Cardiac muscle cell (in vitro differentiated cells and primary cell): ENCODE measurements around the gene CSNK1E. TPM values are rescaled to one million over a fixed set of nuclear protein-coding genes. Genes with fewer than 3 reads are reported as not detected.

Experiments used
- DNase-seq, 2 donors: peaks; one replicate each; pipeline versions ENCODE4 v3.0.0 to v3.0.0-alpha.2; 2010 to 2017; ENCODE audit warnings: low read depth in 1 of 2, low spot score in 1 of 2
- H3K27ac ChIP-seq: fragments of 200-600 bp; sonication (generic); 2 replicates; pipeline ENCODE4 v1.5.1; 2016
- H3K27me3 ChIP-seq: fragments of 200-600 bp; sonication (generic); 2 replicates; pipeline ENCODE4 v1.6.0; 2016; ENCODE audit warnings: control low read depth
- H3K36me3 ChIP-seq: fragments of 200-600 bp; sonication (generic); 2 replicates; pipeline ENCODE4 v1.5.1; 2016; ENCODE audit warnings: control low read depth
- H3K4me1 ChIP-seq: fragments of 200-600 bp; sonication (generic); 2 replicates; pipeline ENCODE4 v1.8.1; 2017; ENCODE audit warnings: low read depth, mild to moderate bottlenecking, mixed run types
- H3K4me3 ChIP-seq: fragments of 200-600 bp; sonication (generic); 2 replicates; pipeline ENCODE4 v1.5.1; 2016; ENCODE audit warnings: mild to moderate bottlenecking
- H3K9me3 ChIP-seq: fragments of 200-600 bp; sonication (generic); 2 replicates; pipeline ENCODE4 v1.5.1; 2017; ENCODE audit warnings: low read depth, mild to moderate bottlenecking, control low read depth
- polyA plus RNA-seq: library from polyadenylated mRNA; unstranded; fragments of >200 nt; fragmentation: Nextera tagmentation; extraction: Ambion mirVana; gene quantifications from 2 replicates; pipeline ENCODE4 v1.2.1, GENCODE V29; 2016
- total RNA-seq: library from RNA; depleted of rRNA; stranded (reverse); fragments of >200 nt; gene quantifications from 2 replicates; pipeline ENCODE4 v1.2.3, GENCODE V29; 2016
- TF ChIP-seq, protein P1 (sequence below): IDR thresholded peaks from 2 replicates; pipeline ENCODE4 v1.5.1; 2012; ENCODE audit warnings: low read depth, mild to moderate bottlenecking, low read length

The CSNK1E gene
- total and polyA plus RNA-seq, 2 experiments from 2014 or later: 179 to 262 TPM

DNA sequence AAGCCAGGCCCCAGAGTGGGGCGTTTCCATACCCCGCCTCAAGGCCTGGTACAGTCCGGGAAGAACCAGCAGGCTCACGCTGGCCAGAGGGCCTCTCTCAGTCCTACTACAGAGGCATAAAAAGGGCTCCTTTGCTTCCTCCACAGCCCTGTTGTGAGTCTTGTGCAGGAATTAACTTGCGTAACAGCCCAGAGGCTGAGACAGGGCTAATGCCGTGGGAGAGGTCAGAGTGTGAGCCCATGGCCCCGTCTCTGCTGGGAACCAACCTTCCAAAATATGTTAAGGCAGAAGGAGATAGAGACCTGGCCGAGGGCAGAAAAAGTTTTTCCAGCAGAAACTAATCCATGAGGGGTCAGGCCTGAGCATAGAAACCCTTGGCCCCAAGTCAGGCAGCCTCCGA, 24.5 kb downstream of the CSNK1E start:
- Histone ChIP-seq H3K27ac (peak overlapping the region; percentile 39), H3K4me3 (no peak overlapping the region), H3K36me3 (peaks cover 48% of the 10 kb centered on the region), H3K9me3 (no peaks in the 10 kb centered on the region), H3K4me1 (peaks cover 5% of the 10 kb centered on the region), H3K27me3 (no peaks in the 10 kb centered on the region)
- DNase-seq: peak in 1 of 2 donors; percentile 68
- TF ChIP-seq, protein P1, sequence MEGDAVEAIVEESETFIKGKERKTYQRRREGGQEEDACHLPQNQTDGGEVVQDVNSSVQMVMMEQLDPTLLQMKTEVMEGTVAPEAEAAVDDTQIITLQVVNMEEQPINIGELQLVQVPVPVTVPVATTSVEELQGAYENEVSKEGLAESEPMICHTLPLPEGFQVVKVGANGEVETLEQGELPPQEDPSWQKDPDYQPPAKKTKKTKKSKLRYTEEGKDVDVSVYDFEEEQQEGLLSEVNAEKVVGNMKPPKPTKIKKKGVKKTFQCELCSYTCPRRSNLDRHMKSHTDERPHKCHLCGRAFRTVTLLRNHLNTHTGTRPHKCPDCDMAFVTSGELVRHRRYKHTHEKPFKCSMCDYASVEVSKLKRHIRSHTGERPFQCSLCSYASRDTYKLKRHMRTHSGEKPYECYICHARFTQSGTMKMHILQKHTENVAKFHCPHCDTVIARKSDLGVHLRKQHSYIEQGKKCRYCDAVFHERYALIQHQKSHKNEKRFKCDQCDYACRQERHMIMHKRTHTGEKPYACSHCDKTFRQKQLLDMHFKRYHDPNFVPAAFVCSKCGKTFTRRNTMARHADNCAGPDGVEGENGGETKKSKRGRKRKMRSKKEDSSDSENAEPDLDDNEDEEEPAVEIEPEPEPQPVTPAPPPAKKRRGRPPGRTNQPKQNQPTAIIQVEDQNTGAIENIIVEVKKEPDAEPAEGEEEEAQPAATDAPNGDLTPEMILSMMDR: no peak

DNA sequence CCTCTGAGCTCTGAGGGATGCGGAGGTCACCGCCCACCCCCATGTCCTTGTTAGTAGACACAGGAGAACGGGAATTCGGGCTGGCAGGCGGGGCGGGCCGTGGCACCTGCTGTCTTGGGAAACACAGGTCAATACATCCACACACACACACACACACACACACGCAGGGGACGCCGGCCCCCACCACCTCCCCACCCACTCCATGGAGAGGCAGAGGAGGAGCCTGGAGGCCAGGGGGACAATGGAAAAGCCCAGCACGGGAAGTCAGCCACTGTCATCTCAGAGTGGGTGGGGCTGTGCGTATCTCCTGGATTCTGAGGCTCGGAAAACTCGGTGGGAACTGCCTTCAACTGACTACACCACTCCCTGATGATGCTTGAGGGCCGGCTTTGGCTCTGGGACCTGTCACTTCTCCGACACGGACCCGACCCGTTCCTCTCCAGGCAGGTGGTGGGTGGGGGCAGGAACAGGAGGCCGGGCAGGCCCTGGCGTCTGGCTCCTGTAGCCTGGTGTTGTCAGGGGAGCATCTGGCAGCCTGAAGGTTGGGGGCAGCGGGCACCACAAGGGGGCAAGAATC, 25.9 kb downstream of the CSNK1E start:
- no peaks in the 10 kb centered on the region for H3K9me3 ChIP-seq
- no peaks in the 10 kb centered on the region for H3K27me3 ChIP-seq
- TF ChIP-seq, protein P1: no peak
- no peak for DNase-seq
- H3K4me1 ChIP-seq: peaks cover 5% of the 10 kb centered on the region
- H3K27ac ChIP-seq: peak overlapping the region; percentile 21
- peaks cover 34% of the 10 kb centered on the region for H3K36me3 ChIP-seq
- no peak overlapping the region for H3K4me3 ChIP-seq

DNA sequence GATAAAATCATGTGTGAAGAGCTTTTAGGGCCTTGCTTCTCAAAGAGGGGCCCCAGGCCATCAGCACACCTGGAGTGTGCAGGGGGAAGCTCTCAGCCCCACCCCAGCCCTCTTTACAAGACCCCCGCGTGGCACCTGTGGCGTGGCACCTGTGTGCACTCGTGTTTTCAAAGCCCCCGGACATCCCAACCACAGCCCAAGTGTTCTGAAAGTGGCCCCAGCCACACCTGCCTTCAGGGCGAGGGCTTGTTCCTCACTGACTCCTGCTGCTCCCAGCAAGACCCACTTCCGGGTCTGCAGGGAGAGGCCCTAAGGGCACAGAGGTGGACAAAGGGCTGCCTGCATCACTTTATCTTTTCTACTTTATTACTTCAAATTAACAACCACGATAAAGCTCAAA, 26.9 kb downstream of the CSNK1E start:
- Histone ChIP-seq H3K4me1 (peaks cover 5% of the 10 kb centered on the region), H3K27me3 (no peaks in the 10 kb centered on the region), H3K27ac (peak overlapping the region; percentile 90), H3K36me3 (peaks cover 26% of the 10 kb centered on the region), H3K4me3 (no peak overlapping the region), H3K9me3 (no peaks in the 10 kb centered on the region)
- TF ChIP-seq, protein P1: no peak
- no peak for DNase-seq

DNA sequence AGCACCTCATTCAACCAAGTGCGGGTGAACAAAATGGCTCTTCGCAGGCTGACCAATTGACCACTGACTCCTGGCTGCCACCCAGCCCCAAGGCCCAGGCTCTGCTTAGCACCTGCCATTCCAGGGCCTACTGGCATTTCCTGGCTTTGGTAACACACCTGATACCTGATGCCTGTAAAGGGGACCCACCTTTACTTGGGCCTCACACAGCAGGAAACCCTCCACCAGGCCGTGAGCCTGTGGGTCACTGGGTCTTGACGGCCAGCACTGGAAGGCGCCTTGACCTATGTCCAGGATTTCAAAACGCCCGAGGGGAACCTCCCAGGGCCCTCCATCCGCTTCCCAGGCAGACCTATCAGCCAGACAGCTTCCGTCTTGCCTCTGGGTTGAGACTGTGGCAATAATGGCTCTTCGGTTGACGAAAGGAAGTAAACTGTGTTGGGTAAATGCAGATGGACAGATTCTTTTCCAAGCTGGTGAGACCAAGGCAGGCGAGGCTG, 27.6 kb downstream of the CSNK1E start:
- no peak for DNase-seq
- Histone ChIP-seq H3K36me3 (peaks cover 26% of the 10 kb centered on the region), H3K27me3 (no peaks in the 10 kb centered on the region), H3K9me3 (no peaks in the 10 kb centered on the region), H3K27ac (peak overlapping the region; percentile 90), H3K4me1 (peaks cover 5% of the 10 kb centered on the region), H3K4me3 (no peak overlapping the region)
- TF ChIP-seq, protein P1: no peak

DNA sequence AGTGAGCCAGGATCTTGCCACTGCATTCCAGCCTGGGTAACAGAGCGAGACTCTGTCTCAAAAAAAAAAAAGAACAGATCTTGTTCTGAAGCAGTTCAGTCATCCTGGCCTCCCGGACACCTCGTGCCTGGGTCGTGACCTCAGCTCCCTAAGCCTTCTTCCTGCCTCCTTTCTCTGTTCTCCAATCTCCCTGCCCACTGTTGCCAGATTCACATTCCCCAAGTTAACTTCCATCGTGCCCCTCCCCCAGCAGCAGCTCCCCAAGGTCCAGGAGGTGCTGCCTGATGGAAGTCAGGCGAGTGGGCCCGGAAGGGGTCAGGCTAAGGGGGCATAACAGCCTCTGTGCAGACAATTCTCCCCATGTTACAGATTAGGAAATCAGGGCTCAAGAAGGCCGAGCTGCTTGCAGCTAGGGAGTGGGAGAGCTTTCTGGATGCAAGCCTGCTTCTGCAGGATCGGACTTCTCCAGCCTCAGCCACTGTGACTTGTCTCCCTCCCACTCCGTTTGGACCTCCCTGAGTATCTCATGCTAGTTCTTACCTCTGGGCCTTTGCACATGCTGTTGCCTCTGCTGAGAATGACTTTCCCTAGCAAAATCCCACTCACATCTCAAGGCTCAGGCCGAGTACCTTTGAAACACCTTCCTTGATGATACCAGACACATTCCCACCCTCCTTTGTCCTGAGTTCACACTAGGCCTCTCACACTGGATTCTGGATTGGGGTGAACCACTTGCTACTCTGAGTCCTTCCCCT, 30.1 kb downstream of the CSNK1E start:
- TF ChIP-seq, protein P1: no peak
- Histone ChIP-seq H3K4me1 (peaks cover 5% of the 10 kb centered on the region), H3K4me3 (no peak overlapping the region), H3K36me3 (peaks cover 1% of the 10 kb centered on the region), H3K27ac (no peak overlapping the region), H3K27me3 (no peaks in the 10 kb centered on the region), H3K9me3 (no peaks in the 10 kb centered on the region)
- DNase-seq: peak in 1 of 2 donors; percentile 24
